ENCODE results near the gene DNAL1. TPM values are rescaled to one million over a fixed set of nuclear protein-coding genes. Genes with fewer than 3 reads are reported as not detected.
A peak's percentile ranks its signal among the peaks of the same experiment; 100 is the strongest.

DNAL1 gene
- total and polyA plus RNA-seq, 2 of the 4 experiments (the other 2 are of a cell fraction) = 4.5 to 5.4 TPM

GRCh38 chr14:73741386-73741875 lies 96.6 kb downstream of the DNAL1 start:
- Histone ChIP-seq H3K27me3 (ENCODE audit: control insufficient read depth, insufficient read depth, low read length) (no peaks in the 10 kb centered on the region), H2BK120ac (ENCODE audit: low read depth, low read length) (peak overlapping the region; percentile 78), H3K27ac (ENCODE audit: insufficient read depth, low read length) (peak overlapping the region; percentile 87), H2AFZ (replicated peaks; ENCODE audit: low read length, poor library complexity) (peak overlapping the region; percentile 87), H3K56ac (ENCODE audit: extremely low read depth, insufficient read depth, low read length) (peak overlapping the region; percentile 72; the same call in 1 of the 2 replicates), H3K14ac (replicated peaks; ENCODE audit: low read depth, low read length) (peak overlapping the region; percentile 84), H3K4me1 (ENCODE audit: control insufficient read depth, insufficient read depth, low read length) (peaks cover 58% of the 10 kb centered on the region), H2BK20ac (ENCODE audit: low read depth, low read length) (peak overlapping the region; percentile 21; the same call in 1 of the 2 replicates), H4K5ac (ENCODE audit: low read depth, low read length) (peak overlapping the region; percentile 60; the same call in 1 of the 2 replicates), H3K4me3 (ENCODE audit: insufficient read depth, low read depth, low read length) (peak overlapping the region; percentile 13; the same call in 1 of the 2 replicates), H2AK9ac (replicated peaks; ENCODE audit: low read depth, low read length, poor library complexity) (peak overlapping the region; percentile 83), H3K4me2 (ENCODE audit: low read depth, low read length) (peak overlapping the region; percentile 93), H3K9me1 (ENCODE audit: insufficient read depth, low read length) (peaks cover 47% of the 10 kb centered on the region), H3K4ac (ENCODE audit: low read depth, low read length) (peak overlapping the region; percentile 95), H3K36me3 (ENCODE audit: control insufficient read depth, insufficient read depth, low read length) (peaks cover 24% of the 10 kb centered on the region), H2BK15ac (ENCODE audit: low read depth, low read length) (peak overlapping the region; percentile 66; the same call in 1 of the 3 replicates), H4K20me1 (ENCODE audit: insufficient read depth, low read length) (peaks cover 93% of the 10 kb centered on the region), H4K91ac (ENCODE audit: insufficient read depth, low read depth, low read length) (peak overlapping the region; percentile 74), H2BK5ac (ENCODE audit: low read depth, low read length, poor library complexity, severe bottlenecking) (peak overlapping the region; percentile 80), H2AK5ac (ENCODE audit: low read depth, low read length) (peak overlapping the region; percentile 79), H3K23ac (ENCODE audit: low read depth, low read length) (peak overlapping the region; percentile 87), H3K79me1 (ENCODE audit: low read depth in 1 of 2, low read length in 2 of 2) (peaks cover 34 to 99% of the 10 kb centered on the region in 2 experiments), H3K9ac (ENCODE audit: low read depth, low read length) (peak overlapping the region; percentile 74), H3K18ac (ENCODE audit: low read depth, low read length) (peak overlapping the region; percentile 47), H4K8ac (ENCODE audit: low read depth in 2 of 2, low read length in 2 of 2) (peak overlapping the region; percentile 9 to 87; a peak in 3 of 4 replicates), H3K9me3 (ENCODE audit: control insufficient read depth, insufficient read depth, low read length) (no peaks in the 10 kb centered on the region)
- intact Hi-C loops (cut with micrococcal nuclease) = no loop called here
- ATAC-seq (ENCODE audit: low read depth) (peak; percentile 74), DNase-seq (peak; percentile 66)
- WGBS, 2 experiments (ENCODE audit: extremely low coverage in 2 of 2, insufficient read length in 1 of 2) = 15% methylated on average over 4 of the region's 12 CpGs; no CpG with 5 or more reads in 1 of the 2 experiments
- ChIA-PET POLR2A (ENCODE audit: unreplicated experiment) (interaction anchor here (0.6 to 1.2 kb wide), 2 partner anchors 16 to 18 kb away, joined by 3 to 5 read pairs; a partner anchor contains a TSS), CTCF (interaction anchor here (1.8 kb wide), 1 partner anchor 12 kb away, joined by 12 read pairs; no protein-coding TSS in a partner anchor)
- BruUV-seq (replicated peaks) = no TSS peak
- dilution Hi-C loops (cut with HindIII; ENCODE audit: low sequenced_read_pairs, unreplicated experiment) = no loop called here
- in situ Hi-C loops (cut with MboI; ENCODE audit: low sequenced_read_pairs) = no loop called here
- TF ChIP-seq RFX5 (IDR thresholded peaks at IDR 0.05; ENCODE audit: low read depth, low read length) (no peak), CHD1 (IDR thresholded peaks at IDR 0.05; ENCODE audit: low read depth, low read length) (no peak), RCOR1 (IDR thresholded peaks at IDR 0.05; ENCODE audit: insufficient replicate concordance, low read length) (no peak), NFE2L2 (IDR thresholded peaks at IDR 0.05; ENCODE audit: low read depth, low read length) (no peak), CEBPB (IDR thresholded peaks at IDR 0.05; ENCODE audit: low read depth, low read length) (no peak), USF2 (IDR thresholded peaks at IDR 0.05; ENCODE audit: low read depth, low read length) (no peak), MAFK (IDR thresholded peaks at IDR 0.05; ENCODE audit: low read depth, low read length) (no peak), MXI1 (IDR thresholded peaks at IDR 0.05; ENCODE audit: borderline replicate concordance, low read depth, low read length) (no peak), POLR2A (IDR thresholded peaks at IDR 0.05; ENCODE audit: low read depth, low read length) (no peak), MAZ (IDR thresholded peaks at IDR 0.05; ENCODE audit: borderline replicate concordance, low read depth, low read length) (peak; percentile 89), SMC3 (IDR thresholded peaks at IDR 0.05; ENCODE audit: low read depth, low read length) (no peak; the same call in 1 of the 2 replicates), FOS (IDR thresholded peaks at IDR 0.05; ENCODE audit: low read depth, low read length) (peak; percentile 65), BHLHE40 (IDR thresholded peaks at IDR 0.05; ENCODE audit: low read depth, low read length) (peak; percentile 25; the same call in 1 of the 2 replicates)
- TF ChIP-seq, protein P1, sequence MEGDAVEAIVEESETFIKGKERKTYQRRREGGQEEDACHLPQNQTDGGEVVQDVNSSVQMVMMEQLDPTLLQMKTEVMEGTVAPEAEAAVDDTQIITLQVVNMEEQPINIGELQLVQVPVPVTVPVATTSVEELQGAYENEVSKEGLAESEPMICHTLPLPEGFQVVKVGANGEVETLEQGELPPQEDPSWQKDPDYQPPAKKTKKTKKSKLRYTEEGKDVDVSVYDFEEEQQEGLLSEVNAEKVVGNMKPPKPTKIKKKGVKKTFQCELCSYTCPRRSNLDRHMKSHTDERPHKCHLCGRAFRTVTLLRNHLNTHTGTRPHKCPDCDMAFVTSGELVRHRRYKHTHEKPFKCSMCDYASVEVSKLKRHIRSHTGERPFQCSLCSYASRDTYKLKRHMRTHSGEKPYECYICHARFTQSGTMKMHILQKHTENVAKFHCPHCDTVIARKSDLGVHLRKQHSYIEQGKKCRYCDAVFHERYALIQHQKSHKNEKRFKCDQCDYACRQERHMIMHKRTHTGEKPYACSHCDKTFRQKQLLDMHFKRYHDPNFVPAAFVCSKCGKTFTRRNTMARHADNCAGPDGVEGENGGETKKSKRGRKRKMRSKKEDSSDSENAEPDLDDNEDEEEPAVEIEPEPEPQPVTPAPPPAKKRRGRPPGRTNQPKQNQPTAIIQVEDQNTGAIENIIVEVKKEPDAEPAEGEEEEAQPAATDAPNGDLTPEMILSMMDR (conservative IDR thresholded peaks at IDR 0.05; ENCODE audit: low read depth, low read length) = 0 out of 2 replicates have a peak, but pooled peaks have one; percentile 9
- TF ChIP-seq, protein P2, sequence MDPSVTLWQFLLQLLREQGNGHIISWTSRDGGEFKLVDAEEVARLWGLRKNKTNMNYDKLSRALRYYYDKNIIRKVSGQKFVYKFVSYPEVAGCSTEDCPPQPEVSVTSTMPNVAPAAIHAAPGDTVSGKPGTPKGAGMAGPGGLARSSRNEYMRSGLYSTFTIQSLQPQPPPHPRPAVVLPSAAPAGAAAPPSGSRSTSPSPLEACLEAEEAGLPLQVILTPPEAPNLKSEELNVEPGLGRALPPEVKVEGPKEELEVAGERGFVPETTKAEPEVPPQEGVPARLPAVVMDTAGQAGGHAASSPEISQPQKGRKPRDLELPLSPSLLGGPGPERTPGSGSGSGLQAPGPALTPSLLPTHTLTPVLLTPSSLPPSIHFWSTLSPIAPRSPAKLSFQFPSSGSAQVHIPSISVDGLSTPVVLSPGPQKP (IDR thresholded peaks at IDR 0.05; ENCODE audit: borderline replicate concordance, low read depth, low read length) = no peak

Measured in IMR-90 (cell line).